GM21447 (cell line): ENCODE data around the gene GALM.
"Not testable (repeated sequence)": the region's sequence is repeated elsewhere in the genome, so short reads cannot be mapped to it uniquely, and the experiment has no call there.

Experiments
- ATAC-seq: cut with Tn5 transposase; IDR thresholded peaks from one replicate; pipeline ENCODE4 v1.9.1; 2021; ENCODE audit not compliant: unreplicated experiment

The GALM gene

GRCh38 chr2:38755891-38756290 is 90.0 kb downstream of the GALM start:
- ATAC-seq: not testable (repeated sequence)

GRCh38 chr2:38763228-38763627 is 97.3 kb downstream of the GALM start:
- ATAC-seq: no peak

- no peak for ATAC-seq
These were observed 97.8 kb downstream of the GALM start for GRCh38 chr2:38763728-38764127.

- no peak for ATAC-seq
These were observed 99.2 kb downstream of the GALM start for GRCh38 chr2:38765149-38765548.

GRCh38 chr2:38765551-38765950 is 99.6 kb downstream of the GALM start:
- ATAC-seq: no peak

- ATAC-seq: no peak
These were observed 105.7 kb downstream of the GALM start for GRCh38 chr2:38771632-38772031.

- no peak for ATAC-seq
These were observed 109.4 kb downstream of the GALM start for GRCh38 chr2:38775097-38775920.

GRCh38 chr2:38775921-38776225 is 110.0 kb downstream of the GALM start:
- no peak for ATAC-seq

- no peak for ATAC-seq
These were observed 110.6 kb downstream of the GALM start for GRCh38 chr2:38776531-38776930.

GRCh38 chr2:38778687-38779082 is 112.8 kb downstream of the GALM start:
- ATAC-seq: no peak

GRCh38 chr2:38783586-38783985 is 117.7 kb downstream of the GALM start:
- ATAC-seq: no peak
